Measurements from ENCODE around the gene STAC.

- TF ChIP-seq POLR2A (IDR thresholded peaks at IDR 0.05) (no peak), POLR2AphosphoS5 (IDR thresholded peaks at IDR 0.05) (no peak)
- TF ChIP-seq, protein P1, sequence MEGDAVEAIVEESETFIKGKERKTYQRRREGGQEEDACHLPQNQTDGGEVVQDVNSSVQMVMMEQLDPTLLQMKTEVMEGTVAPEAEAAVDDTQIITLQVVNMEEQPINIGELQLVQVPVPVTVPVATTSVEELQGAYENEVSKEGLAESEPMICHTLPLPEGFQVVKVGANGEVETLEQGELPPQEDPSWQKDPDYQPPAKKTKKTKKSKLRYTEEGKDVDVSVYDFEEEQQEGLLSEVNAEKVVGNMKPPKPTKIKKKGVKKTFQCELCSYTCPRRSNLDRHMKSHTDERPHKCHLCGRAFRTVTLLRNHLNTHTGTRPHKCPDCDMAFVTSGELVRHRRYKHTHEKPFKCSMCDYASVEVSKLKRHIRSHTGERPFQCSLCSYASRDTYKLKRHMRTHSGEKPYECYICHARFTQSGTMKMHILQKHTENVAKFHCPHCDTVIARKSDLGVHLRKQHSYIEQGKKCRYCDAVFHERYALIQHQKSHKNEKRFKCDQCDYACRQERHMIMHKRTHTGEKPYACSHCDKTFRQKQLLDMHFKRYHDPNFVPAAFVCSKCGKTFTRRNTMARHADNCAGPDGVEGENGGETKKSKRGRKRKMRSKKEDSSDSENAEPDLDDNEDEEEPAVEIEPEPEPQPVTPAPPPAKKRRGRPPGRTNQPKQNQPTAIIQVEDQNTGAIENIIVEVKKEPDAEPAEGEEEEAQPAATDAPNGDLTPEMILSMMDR (IDR thresholded peaks at IDR 0.05): no peak
Observed at GRCh38 chr3:36364260-36364659, 16.0 kb upstream of the STAC start.

Measured in stomach (tissue), 4 donors.